Stimulated activated naive CD8-positive, alpha-beta T cell treated with anti-CD3 and anti-CD28 coated beads, Interleukin-15, amount 100 ng/mL, for 72 hours (primary cell): ENCODE data around the gene RAD51B.

ENCODE experiments used
- ATAC-seq: fragments of 150-1000 bp; cut with Tn5 transposase; 2 replicates; pipeline ENCODE4 v1.10.0; 2021; ENCODE audit warnings: mild to moderate bottlenecking, moderate library complexity
- DNase-seq, 2 donors: peaks; one replicate each; pipeline ENCODE4 v3.0.0; 2021 to 2022
- H3K27ac Mint-ChIP-seq, 2 donors: one replicate each; pipeline ENCODE4 v1.8.0; 2022; ENCODE audit warnings: mild to moderate bottlenecking in 2 of 2, mixed read lengths in 2 of 2, moderate library complexity in 2 of 2
- H3K27me3 Mint-ChIP-seq: one replicate; pipeline ENCODE4 v1.8.0; 2022; ENCODE audit warnings: mixed read lengths
- H3K4me1 Mint-ChIP-seq: one replicate; pipeline ENCODE4 v1.8.0; 2022; ENCODE audit warnings: mild to moderate bottlenecking, mixed read lengths
- H3K4me3 Mint-ChIP-seq, 2 donors: one replicate each; pipeline ENCODE4 v1.8.0; 2022; ENCODE audit warnings: mild to moderate bottlenecking in 2 of 2, mixed read lengths in 2 of 2, moderate library complexity in 1 of 2
- H3K9me3 Mint-ChIP-seq, 2 donors: one replicate each; pipeline ENCODE4 v1.8.0; 2022; ENCODE audit warnings: mixed read lengths in 2 of 2

Gene RAD51B

DNA sequence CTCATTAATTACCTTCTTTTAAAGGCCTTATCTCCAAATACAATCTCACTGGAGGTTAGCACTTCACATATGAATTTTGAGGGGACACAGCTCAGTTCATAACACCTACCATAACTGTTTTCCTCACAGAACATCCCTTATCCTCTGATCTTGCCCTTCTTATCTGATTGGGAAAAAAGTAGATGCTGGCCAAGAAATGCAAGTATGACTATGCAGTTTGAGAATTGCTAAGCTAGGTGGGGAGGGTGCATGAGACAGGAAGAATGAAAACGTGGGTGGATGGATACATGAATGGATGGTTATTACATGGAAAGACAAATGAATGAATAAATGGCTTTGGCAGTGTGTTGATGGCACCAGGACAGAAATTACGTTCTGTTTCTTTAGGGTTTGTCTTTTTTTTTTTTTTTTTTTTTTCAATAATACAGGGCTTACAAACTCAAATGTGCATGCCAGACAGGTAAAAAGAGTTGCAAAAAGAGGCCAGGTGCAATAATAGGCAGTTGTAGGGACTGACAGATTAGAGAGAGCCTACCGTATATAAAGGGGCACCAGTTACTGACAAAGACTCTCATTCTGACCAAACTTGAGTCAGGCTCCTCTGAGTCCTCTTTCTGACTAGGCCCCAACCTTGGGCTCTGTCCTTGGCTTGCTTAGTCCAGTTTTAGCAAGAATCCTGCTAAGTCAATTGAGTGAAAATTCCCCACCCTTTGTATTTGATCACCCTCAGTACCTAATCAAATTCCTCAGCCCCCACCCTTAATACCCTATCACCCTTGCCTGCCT is 668.4 kb downstream of the RAD51B start:
- Mint-ChIP-seq H3K27me3 (no peaks in the 10 kb centered on the region), H3K9me3 (peaks cover 0 to 4% of the 10 kb centered on the region in 2 donors), H3K4me1 (peaks cover 55% of the 10 kb centered on the region), H3K27ac (no peak overlapping the region), H3K4me3 (no peak overlapping the region)
- no peak for DNase-seq
- no peak for ATAC-seq

DNA sequence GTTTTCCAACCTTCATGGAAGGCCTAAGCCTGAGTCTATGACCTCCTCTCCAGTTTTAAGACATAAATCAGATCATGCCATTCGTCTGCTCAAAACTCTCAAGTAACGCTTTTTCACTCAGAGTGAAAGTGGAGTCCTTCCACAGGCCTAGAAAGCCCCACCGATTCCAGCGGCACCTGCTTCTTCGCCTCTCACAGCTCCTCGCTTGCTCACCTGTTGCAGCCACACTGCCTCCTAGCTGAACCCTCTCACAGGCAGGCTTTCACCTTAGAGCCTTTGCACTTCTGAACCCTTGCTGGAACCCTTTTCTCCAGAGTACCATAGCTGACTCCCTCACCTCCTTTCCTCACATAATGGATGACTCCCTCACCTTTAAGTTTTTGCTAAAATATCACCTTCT is 672.2 kb downstream of the RAD51B start:
- Mint-ChIP-seq H3K27me3 (no peaks in the 10 kb centered on the region), H3K4me3 (no peak overlapping the region), H3K9me3 (peaks cover 0 to 4% of the 10 kb centered on the region in 2 donors), H3K27ac (peak overlapping the region in 1 of 2 donors; percentile 35), H3K4me1 (peaks cover 55% of the 10 kb centered on the region)
- no peak for DNase-seq
- ATAC-seq = no peak

DNA sequence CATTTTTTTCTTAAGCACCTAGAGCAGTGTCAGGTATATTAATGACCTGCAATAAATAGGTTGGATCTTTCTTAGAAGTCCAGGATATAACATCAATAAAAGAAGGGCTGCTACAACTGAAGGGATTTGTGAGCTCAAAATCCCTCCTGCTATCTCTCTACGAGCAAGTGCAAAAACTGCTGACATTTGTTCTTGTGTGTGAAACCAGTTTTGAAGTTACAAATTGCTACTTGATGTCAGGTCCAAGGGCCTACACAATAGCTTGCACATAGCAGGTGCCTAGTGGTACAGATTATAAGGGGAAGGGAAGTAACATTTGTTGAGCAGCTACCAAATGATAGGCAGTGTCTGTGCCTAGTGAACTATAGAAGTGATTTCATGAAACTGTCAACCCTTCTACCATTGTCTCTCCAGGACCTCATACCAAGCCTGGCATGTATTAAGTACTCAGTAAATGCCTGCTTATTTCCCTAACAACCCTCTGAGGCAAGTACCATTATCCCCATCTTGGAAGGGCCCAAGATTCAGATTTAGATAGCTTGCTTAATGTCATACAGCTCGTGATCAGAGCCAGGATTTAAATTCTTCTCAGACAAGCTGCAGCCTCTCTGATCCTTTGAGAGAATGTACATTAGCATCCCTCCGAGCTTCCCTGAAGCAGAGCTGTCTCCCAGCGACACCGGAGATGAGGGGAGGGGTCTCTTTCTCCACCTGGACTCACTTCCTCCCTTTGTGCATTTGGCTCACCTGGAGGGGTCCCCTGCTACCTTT is 673.0 kb downstream of the RAD51B start:
- H3K4me1 Mint-ChIP-seq = peaks cover 51% of the 10 kb centered on the region
- ATAC-seq (no peak), DNase-seq (no peak)
- no peaks in the 10 kb centered on the region for H3K27me3 Mint-ChIP-seq
- H3K4me3 Mint-ChIP-seq = no peak overlapping the region
- peaks cover 0 to 4% of the 10 kb centered on the region in 2 donors for H3K9me3 Mint-ChIP-seq
- H3K27ac Mint-ChIP-seq = peak overlapping the region in 1 of 2 donors; percentile 48

DNA sequence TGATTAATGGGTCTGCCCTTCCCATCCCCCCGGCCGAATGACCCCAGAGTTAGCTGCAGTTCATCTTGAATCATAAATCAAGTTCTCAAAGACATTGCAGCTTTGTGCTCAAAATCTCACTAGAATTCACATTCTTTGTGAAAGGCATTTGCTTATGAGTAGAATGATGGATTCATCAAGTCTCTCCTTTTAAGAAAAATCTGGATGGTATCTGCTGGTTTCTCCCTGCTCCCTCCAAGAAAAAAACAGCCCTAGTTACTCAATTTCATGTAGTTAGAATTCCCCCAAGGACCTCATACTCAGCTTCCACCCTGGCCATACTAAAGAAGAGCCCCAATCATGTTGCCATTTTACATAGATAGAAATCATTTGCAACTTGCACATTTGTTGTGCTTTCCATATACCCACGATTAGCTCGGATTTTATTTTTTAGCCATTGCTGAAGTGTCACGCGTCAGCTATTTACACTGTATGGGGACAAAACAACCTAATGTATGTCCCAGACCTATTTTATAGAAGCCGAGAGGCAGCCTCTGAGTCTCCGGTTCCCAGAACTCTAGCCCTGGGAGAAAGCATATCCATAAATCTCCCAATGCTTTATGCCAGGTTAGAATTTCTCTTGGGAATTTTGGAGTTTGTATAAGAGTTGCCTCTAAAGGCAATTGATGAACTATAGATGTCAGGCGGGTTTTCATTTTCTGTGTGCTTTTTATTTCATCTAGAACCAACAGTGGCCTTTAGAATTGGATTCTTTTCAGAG is 673.8 kb downstream of the RAD51B start:
- Mint-ChIP-seq H3K4me3 (no peak overlapping the region), H3K27ac (no peak overlapping the region), H3K4me1 (peaks cover 43% of the 10 kb centered on the region), H3K27me3 (no peaks in the 10 kb centered on the region), H3K9me3 (no peaks in the 10 kb centered on the region)
- ATAC-seq = no peak
- DNase-seq = no peak

DNA sequence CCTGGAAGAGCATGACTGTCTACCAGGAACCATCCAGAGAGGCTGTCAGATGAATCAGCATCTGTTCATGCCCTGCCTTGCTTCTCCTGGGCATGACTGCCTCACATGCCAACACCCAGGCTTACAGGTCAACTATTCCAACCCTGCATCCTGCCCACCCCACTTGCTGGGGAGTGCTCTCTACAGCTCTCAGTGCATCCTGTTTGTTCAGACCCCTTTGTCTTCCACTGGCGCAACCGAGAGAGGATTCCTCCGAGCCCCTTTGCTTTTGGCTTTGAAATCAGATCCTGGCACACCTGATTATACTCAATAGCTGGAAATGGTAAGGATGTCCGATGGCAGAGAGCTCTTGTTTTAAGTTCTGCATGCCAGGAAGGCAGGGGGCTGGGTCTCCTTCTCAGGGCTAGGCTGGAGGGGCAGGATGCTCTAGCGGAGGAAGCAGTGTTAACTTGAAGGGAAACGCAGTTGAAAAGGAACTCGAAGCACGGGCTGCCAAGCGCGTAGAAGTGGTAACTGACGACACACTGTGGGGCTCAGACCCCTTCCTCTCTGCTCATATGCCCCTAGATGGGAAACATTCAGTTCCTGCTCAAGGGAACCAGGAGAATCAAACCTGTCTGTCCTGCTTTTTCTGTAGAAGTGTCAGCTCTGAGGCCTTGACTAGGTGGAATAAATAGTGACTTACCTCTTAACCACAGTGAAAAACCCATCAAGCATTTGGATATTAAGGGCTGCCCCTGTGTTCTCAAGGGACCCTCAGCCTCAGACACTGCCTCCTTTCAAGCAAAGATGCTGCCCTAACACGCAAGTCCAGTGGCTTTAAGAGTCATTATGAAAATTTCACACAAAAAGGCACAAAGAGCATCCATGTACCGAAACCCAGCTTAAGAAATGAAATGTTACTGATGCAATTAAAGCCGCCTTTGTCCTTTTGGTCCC is 675.8 kb downstream of the RAD51B start:
- ATAC-seq (peak; percentile 57), DNase-seq (no peak)
- Mint-ChIP-seq H3K27me3 (no peaks in the 10 kb centered on the region), H3K9me3 (no peaks in the 10 kb centered on the region), H3K27ac (no peak overlapping the region), H3K4me3 (peak overlapping the region in 1 of 2 donors; percentile 60), H3K4me1 (peaks cover 46% of the 10 kb centered on the region)

DNA sequence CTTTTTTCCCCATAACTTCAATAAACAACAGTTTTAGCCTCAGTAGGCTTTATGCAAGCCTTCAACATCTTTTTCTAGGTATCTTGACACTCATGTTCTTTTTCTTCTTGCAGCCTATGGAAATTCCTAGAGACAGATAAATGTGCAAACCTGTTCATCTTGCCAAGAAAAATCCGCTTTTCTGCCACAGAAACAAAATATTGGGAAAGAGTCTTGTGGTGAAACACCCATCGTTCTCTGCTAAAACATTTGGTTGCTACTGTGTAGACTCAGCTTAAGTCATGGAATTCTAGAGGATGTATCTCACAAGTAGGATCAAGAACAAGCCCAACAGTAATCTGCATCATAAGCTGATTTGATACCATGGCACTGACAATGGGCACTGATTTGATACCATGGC is 677.4 kb downstream of the RAD51B start:
- H3K27me3 Mint-ChIP-seq = no peaks in the 10 kb centered on the region
- H3K4me1 Mint-ChIP-seq = peaks cover 61% of the 10 kb centered on the region
- no peak overlapping the region for H3K27ac Mint-ChIP-seq
- H3K4me3 Mint-ChIP-seq = no peak overlapping the region
- H3K9me3 Mint-ChIP-seq = no peaks in the 10 kb centered on the region
- no peak for ATAC-seq
- DNase-seq = no peak

DNA sequence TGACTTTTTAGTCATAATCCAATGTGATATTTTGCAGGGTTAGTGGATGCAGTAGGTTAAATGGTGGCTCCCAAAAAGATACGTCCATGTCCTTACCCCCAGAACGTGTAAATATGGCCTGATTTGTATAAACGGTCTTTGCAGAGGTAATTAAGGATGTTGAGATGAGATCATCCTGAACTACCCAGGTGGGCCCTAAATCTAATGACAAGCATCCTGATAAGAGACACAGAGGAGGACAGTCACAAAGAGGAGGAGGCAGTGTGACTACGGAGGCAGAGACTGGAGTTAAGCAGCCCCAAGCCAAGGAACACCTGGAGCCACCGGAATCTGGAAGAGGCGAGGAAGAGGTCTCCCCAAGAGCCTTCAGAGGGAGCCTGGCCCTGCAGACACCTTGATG is 679.9 kb downstream of the RAD51B start:
- no peaks in the 10 kb centered on the region for H3K9me3 Mint-ChIP-seq
- no peak overlapping the region for H3K4me3 Mint-ChIP-seq
- DNase-seq (no peak), ATAC-seq (no peak)
- H3K4me1 Mint-ChIP-seq = peaks cover 67% of the 10 kb centered on the region
- no peak overlapping the region for H3K27ac Mint-ChIP-seq
- no peaks in the 10 kb centered on the region for H3K27me3 Mint-ChIP-seq

DNA sequence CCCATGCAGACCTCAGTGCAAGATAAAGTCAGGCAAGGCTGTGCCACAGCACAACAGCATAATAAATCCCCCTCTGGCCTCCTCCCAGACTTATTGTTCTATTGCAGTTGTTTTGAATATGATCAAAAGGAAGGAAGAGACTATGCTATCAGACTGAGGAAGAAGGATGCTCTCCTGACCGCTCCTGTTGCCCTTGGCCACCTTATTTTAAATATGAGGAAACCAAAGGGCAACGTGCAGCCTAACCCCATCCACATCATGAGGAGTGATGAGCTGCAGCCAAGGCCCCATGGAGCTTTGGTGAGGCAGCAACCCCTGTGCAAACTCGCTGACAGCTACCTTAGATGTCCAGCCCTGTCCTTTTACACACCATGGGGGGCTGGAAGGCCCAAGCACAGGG is 681.6 kb downstream of the RAD51B start:
- Mint-ChIP-seq H3K9me3 (no peaks in the 10 kb centered on the region), H3K4me3 (no peak overlapping the region), H3K4me1 (peaks cover 65% of the 10 kb centered on the region), H3K27ac (no peak overlapping the region), H3K27me3 (no peaks in the 10 kb centered on the region)
- DNase-seq = no peak
- no peak for ATAC-seq

DNA sequence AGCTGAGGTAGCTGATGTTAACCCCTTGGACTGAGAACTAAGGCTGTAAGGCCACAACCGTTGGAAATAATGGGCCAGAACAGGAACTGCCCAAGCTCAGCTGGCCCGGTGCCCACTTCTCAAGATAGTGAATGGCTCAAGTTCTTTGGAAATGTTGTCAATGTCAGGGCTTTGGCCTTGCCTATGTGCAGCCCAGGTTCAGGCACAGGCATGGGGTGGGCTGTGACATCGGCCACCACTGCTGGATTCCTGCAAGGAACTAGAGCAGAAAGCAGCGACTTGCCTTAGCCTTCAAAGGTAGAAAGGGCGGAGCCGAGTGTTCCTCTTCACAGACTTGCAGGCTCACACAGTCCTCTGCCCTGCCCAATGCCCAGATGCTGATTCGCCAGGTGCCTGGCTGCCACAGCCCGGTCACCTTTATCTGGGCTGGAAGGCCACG is 682.1 kb downstream of the RAD51B start:
- Mint-ChIP-seq H3K27me3 (no peaks in the 10 kb centered on the region), H3K9me3 (no peaks in the 10 kb centered on the region), H3K27ac (no peak overlapping the region), H3K4me1 (peaks cover 65% of the 10 kb centered on the region), H3K4me3 (no peak overlapping the region)
- no peak for ATAC-seq
- no peak for DNase-seq

DNA sequence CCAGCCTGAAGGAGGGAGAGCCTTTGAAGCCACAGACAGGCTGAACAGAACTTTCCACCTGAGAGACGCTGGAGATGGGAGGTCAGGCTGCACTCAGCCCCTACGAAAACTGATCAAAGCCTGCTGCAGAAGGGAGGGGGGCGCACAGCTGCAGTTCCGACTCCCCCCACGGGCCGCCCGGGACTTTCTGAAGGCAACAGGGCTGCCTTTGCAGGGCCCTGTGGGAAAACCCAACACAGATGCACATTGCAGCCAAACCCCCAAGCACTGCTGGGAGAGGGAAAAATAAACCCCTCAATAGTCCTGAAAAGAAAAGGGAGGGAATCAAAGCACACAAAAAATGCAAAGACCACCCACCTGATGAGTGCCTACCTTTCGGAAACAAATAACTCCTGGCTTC is 682.7 kb downstream of the RAD51B start:
- no peak overlapping the region for H3K27ac Mint-ChIP-seq
- peaks cover 66% of the 10 kb centered on the region for H3K4me1 Mint-ChIP-seq
- no peaks in the 10 kb centered on the region for H3K9me3 Mint-ChIP-seq
- no peak for DNase-seq
- H3K27me3 Mint-ChIP-seq = no peaks in the 10 kb centered on the region
- no peak overlapping the region for H3K4me3 Mint-ChIP-seq
- no peak for ATAC-seq

DNA sequence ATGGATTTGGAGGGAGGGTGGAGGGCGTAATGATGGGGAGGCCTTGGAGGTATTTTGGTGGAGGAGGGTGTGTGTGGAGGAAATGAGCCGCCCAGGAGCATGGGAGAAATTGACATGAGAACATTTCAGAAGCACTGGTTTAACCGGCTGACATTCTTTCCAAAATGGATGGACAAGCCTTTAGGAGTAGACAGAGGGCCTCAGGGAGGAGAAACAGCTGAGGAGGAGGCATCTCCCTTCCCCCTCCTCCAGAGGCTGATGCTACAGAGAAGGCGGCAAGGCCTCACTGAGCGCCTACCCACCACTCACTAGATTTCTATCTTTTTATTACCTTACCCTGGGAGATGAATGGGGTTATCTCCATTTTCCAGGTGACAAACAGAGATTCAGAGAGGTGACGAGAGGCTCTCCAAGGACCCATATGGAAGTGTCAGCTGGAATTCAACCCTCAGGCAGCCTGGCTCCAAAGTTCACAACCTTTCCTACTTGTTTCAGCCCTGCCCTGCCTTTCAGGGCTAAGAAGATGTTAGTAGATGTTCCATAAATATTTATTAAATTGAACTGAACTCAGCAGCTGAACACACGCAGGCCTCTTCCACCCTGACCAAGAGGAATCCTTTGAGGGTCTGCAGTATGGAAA is 683.7 kb downstream of the RAD51B start:
- peak overlapping the region in 1 of 2 donors; percentile 21 for H3K27ac Mint-ChIP-seq

DNA sequence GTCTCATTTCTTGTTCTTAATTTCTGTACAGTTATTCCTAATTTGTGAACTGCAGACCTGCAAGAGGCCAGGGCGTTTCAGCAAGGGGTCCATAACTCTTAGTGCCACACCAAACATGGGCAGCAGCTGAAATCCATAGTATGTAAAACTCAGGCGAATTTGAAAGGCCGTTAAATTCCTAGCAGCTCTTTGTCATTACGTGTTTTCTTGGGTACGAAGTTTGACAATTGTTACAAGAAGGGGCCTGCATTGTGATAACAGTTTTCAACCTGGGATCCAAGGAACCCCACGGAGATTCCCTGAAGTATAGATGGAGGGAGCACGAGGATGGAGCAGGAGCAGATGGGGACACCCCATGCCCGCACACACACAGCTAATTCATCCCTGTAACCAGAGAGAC is 685.3 kb downstream of the RAD51B start:
- Mint-ChIP-seq H3K27ac (no peak overlapping the region), H3K9me3 (no peaks in the 10 kb centered on the region), H3K4me3 (no peak overlapping the region), H3K4me1 (peaks cover 69% of the 10 kb centered on the region), H3K27me3 (no peaks in the 10 kb centered on the region)
- no peak for DNase-seq
- no peak for ATAC-seq

More for the DNA sequence above, 683.7 kb downstream of the RAD51B start:
- ATAC-seq = no peak
- Mint-ChIP-seq H3K4me1 (peaks cover 75% of the 10 kb centered on the region), H3K27me3 (no peaks in the 10 kb centered on the region), H3K4me3 (no peak overlapping the region), H3K9me3 (no peaks in the 10 kb centered on the region)
- DNase-seq = no peak

DNA sequence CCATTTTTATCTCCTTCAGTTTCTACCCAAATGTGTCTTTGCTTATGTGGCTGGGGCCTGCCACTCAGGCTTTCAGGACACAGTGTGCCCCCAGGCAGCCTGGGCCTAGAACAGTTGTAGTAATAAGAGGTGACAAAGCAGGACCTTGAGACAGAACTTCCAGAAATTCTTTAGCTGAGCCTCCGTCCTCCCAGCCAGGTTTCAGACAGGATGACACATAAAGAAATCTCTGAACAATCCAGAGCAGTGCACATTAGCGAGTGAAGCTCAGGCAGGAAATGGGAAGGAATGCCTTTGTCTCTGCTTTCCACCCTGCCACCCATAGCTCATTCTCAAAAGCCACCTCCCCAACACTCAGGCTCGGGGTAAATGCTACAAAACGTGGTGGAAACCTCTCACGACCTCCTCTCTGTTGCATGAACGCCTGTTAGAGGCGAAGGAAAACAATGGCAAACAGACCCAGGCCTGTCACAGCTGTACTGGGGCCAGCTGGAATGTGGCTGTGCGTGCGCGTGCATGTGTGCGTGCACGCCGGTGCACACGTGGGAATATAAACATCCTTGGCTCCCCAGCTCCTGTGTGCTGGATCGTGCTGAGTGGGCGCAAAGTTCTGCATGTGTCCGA is 686.6 kb downstream of the RAD51B start:
- peak; percentile 29 for ATAC-seq
- peak overlapping the region; percentile 34 to 81 for H3K4me3 Mint-ChIP-seq
- H3K27me3 Mint-ChIP-seq = no peaks in the 10 kb centered on the region
- DNase-seq = no peak
- H3K27ac Mint-ChIP-seq = no peak overlapping the region
- no peaks in the 10 kb centered on the region for H3K9me3 Mint-ChIP-seq
- H3K4me1 Mint-ChIP-seq = peaks cover 68% of the 10 kb centered on the region
